HCEC 1CT (cell line): ENCODE measurements around the gene POLE.
A peak's percentile ranks its signal among the peaks of the same experiment; 100 is the strongest.

Experiments used
- DNase-seq: peaks from one replicate; pipeline ENCODE4 v3.0.0-alpha.2; 2017

The POLE gene

GRCh38 chr12:132673288-132674179 is 13.6 kb downstream of the POLE start:
- DNase-seq: no peak

GRCh38 chr12:132672678-132673077 is 14.5 kb downstream of the POLE start:
- DNase-seq: no peak

GRCh38 chr12:132672116-132672515 is 15.0 kb downstream of the POLE start:
- DNase-seq: no peak

- DNase-seq: no peak
Measured at GRCh38 chr12:132669166-132669879, 17.8 kb downstream of the POLE start.

- DNase-seq: no peak
Measured at GRCh38 chr12:132668191-132669088, 18.7 kb downstream of the POLE start.

GRCh38 chr12:132665794-132666193 is 21.3 kb downstream of the POLE start:
- DNase-seq: no peak

GRCh38 chr12:132665149-132665491 is 22.0 kb downstream of the POLE start:
- DNase-seq: no peak

- DNase-seq: no peak
Measured at GRCh38 chr12:132664206-132665148, 22.7 kb downstream of the POLE start.

GRCh38 chr12:132662901-132663755 is 24.0 kb downstream of the POLE start:
- DNase-seq: no peak

- DNase-seq: no peak
Measured at GRCh38 chr12:132661972-132662371, 25.2 kb downstream of the POLE start.

- DNase-seq: no peak
Measured at GRCh38 chr12:132660996-132661395, 26.1 kb downstream of the POLE start.

- no peak for DNase-seq
Measured at GRCh38 chr12:132660052-132660451, 27.1 kb downstream of the POLE start.

- DNase-seq: no peak
Measured at GRCh38 chr12:132659146-132659545, 28.0 kb downstream of the POLE start.

GRCh38 chr12:132658149-132658894 is 28.8 kb downstream of the POLE start:
- DNase-seq: no peak

GRCh38 chr12:132657004-132657727 is 30.0 kb downstream of the POLE start:
- DNase-seq: no peak

GRCh38 chr12:132653567-132654290 is 33.4 kb downstream of the POLE start:
- no peak for DNase-seq

- peak; percentile 63 for DNase-seq
Measured at GRCh38 chr12:132651444-132652100, 35.6 kb downstream of the POLE start.

- DNase-seq: no peak
Measured at GRCh38 chr12:132649226-132649945, 37.8 kb downstream of the POLE start.
